Measurements from ENCODE around the gene WAC.
"Not testable (repeated sequence)": the region's sequence is repeated elsewhere in the genome, so short reads cannot be mapped to it uniquely, and the experiment has no call there.

Gene WAC

GRCh38 chr10:28628184-28628893, 95.4 kb downstream of the WAC start:
- Histone ChIP-seq H3K27ac (ENCODE audit: low read depth, low read length) (peak overlapping the region; percentile 23; the same call in 1 of the 2 replicates), H3K79me2 (ENCODE audit: control insufficient read depth, insufficient read depth, low read length, unreplicated experiment) (no peaks in the 10 kb centered on the region), H2AFZ (ENCODE audit: low read length, unreplicated experiment) (peak overlapping the region; percentile 61), H3K27me3 (ENCODE audit: insufficient read depth, low read length) (peaks cover 12% of the 10 kb centered on the region), H3K4me3 (ENCODE audit: low read depth, low read length) (peak overlapping the region; percentile 20; the same call in 1 of the 2 replicates), H3K4me1 (ENCODE audit: control insufficient read depth, insufficient read depth, low read length, unreplicated experiment) (peaks cover 5% of the 10 kb centered on the region), H3K36me3 (ENCODE audit: insufficient read depth, low read length) (no peaks in the 10 kb centered on the region)

GRCh38 chr10:28631896-28632583, 99.1 kb downstream of the WAC start:
- peaks cover 13% of the 10 kb centered on the region for H3K27me3 ChIP-seq (ENCODE audit: insufficient read depth, low read length)
- H3K27ac ChIP-seq (ENCODE audit: low read depth, low read length), result no peak overlapping the region
- peaks cover 5% of the 10 kb centered on the region for H3K4me1 ChIP-seq (ENCODE audit: control insufficient read depth, insufficient read depth, low read length, unreplicated experiment)

GRCh38 chr10:28632584-28632945, 99.6 kb downstream of the WAC start:
- Histone ChIP-seq H3K36me3 (ENCODE audit: insufficient read depth, low read length) (no peaks in the 10 kb centered on the region), H2AFZ (ENCODE audit: low read length, unreplicated experiment) (no peak overlapping the region), H3K27me3 (ENCODE audit: insufficient read depth, low read length) (peaks cover 13% of the 10 kb centered on the region; the same call in 1 of the 2 replicates), H3K4me3 (ENCODE audit: low read depth, low read length) (no peak overlapping the region), H3K4me1 (ENCODE audit: control insufficient read depth, insufficient read depth, low read length, unreplicated experiment) (peaks cover 5% of the 10 kb centered on the region), H3K79me2 (ENCODE audit: control insufficient read depth, insufficient read depth, low read length, unreplicated experiment) (no peaks in the 10 kb centered on the region), H3K27ac (ENCODE audit: low read depth, low read length) (no peak overlapping the region)

More at GRCh38 chr10:28631896-28632583, 99.1 kb downstream of the WAC start:
- Histone ChIP-seq H3K4me3 (ENCODE audit: low read depth, low read length) (no peak overlapping the region), H3K79me2 (ENCODE audit: control insufficient read depth, insufficient read depth, low read length, unreplicated experiment) (no peaks in the 10 kb centered on the region), H3K36me3 (ENCODE audit: insufficient read depth, low read length) (no peaks in the 10 kb centered on the region), H2AFZ (ENCODE audit: low read length, unreplicated experiment) (no peak overlapping the region)

GRCh38 chr10:28633750-28634149, 100.8 kb downstream of the WAC start:
- no peak overlapping the region for H2AFZ ChIP-seq (ENCODE audit: low read length, unreplicated experiment)
- H3K79me2 ChIP-seq (ENCODE audit: control insufficient read depth, insufficient read depth, low read length, unreplicated experiment), result no peaks in the 10 kb centered on the region
- H3K4me1 ChIP-seq (ENCODE audit: control insufficient read depth, insufficient read depth, low read length, unreplicated experiment), result peaks cover 2% of the 10 kb centered on the region
- H3K27me3 ChIP-seq (ENCODE audit: insufficient read depth, low read length), result peaks cover 13% of the 10 kb centered on the region; the same call in 1 of the 2 replicates
- no peak overlapping the region for H3K4me3 ChIP-seq (ENCODE audit: low read depth, low read length)
- H3K27ac ChIP-seq (ENCODE audit: low read depth, low read length), result no peak overlapping the region
- no peaks in the 10 kb centered on the region for H3K36me3 ChIP-seq (ENCODE audit: insufficient read depth, low read length)

GRCh38 chr10:28637346-28637745, 104.4 kb downstream of the WAC start:
- no peak overlapping the region for H3K27ac ChIP-seq (ENCODE audit: low read depth, low read length)
- H3K27me3 ChIP-seq (ENCODE audit: insufficient read depth, low read length), result peaks cover 5% of the 10 kb centered on the region; the same call in 1 of the 2 replicates
- no peaks in the 10 kb centered on the region for H3K79me2 ChIP-seq (ENCODE audit: control insufficient read depth, insufficient read depth, low read length, unreplicated experiment)
- H3K4me1 ChIP-seq (ENCODE audit: control insufficient read depth, insufficient read depth, low read length, unreplicated experiment), result no peaks in the 10 kb centered on the region
- no peak overlapping the region for H2AFZ ChIP-seq (ENCODE audit: low read length, unreplicated experiment)
- H3K36me3 ChIP-seq (ENCODE audit: insufficient read depth, low read length), result no peaks in the 10 kb centered on the region
- no peak overlapping the region for H3K4me3 ChIP-seq (ENCODE audit: low read depth, low read length)

- Histone ChIP-seq H3K36me3 (ENCODE audit: insufficient read depth, low read length) (no peaks in the 10 kb centered on the region), H3K4me1 (ENCODE audit: control insufficient read depth, insufficient read depth, low read length, unreplicated experiment) (no peaks in the 10 kb centered on the region), H3K4me3 (ENCODE audit: low read depth, low read length) (no peak overlapping the region), H3K27ac (ENCODE audit: low read depth, low read length) (no peak overlapping the region), H3K79me2 (ENCODE audit: control insufficient read depth, insufficient read depth, low read length, unreplicated experiment) (no peaks in the 10 kb centered on the region), H3K27me3 (ENCODE audit: insufficient read depth, low read length) (peaks cover 5% of the 10 kb centered on the region; the same call in 1 of the 2 replicates), H2AFZ (ENCODE audit: low read length, unreplicated experiment) (no peak overlapping the region)
These were observed 105.5 kb downstream of the WAC start for GRCh38 chr10:28638392-28638791.

- no peaks in the 10 kb centered on the region for H3K79me2 ChIP-seq (ENCODE audit: control insufficient read depth, insufficient read depth, low read length, unreplicated experiment)
- no peak overlapping the region for H3K27ac ChIP-seq (ENCODE audit: low read depth, low read length)
- no peaks in the 10 kb centered on the region for H3K4me1 ChIP-seq (ENCODE audit: control insufficient read depth, insufficient read depth, low read length, unreplicated experiment)
- H3K36me3 ChIP-seq (ENCODE audit: insufficient read depth, low read length), result no peaks in the 10 kb centered on the region
- no peak overlapping the region for H2AFZ ChIP-seq (ENCODE audit: low read length, unreplicated experiment)
- H3K27me3 ChIP-seq (ENCODE audit: insufficient read depth, low read length), result peaks cover 5% of the 10 kb centered on the region; the same call in 1 of the 2 replicates
- no peak overlapping the region for H3K4me3 ChIP-seq (ENCODE audit: low read depth, low read length)
These were observed 107.6 kb downstream of the WAC start for GRCh38 chr10:28640551-28640950.

- Histone ChIP-seq H2AFZ (ENCODE audit: low read length, unreplicated experiment) (no peak overlapping the region), H3K79me2 (ENCODE audit: control insufficient read depth, insufficient read depth, low read length, unreplicated experiment) (no peaks in the 10 kb centered on the region), H3K4me1 (ENCODE audit: control insufficient read depth, insufficient read depth, low read length, unreplicated experiment) (no peaks in the 10 kb centered on the region), H3K27me3 (ENCODE audit: insufficient read depth, low read length) (peaks cover 6% of the 10 kb centered on the region; the same call in 1 of the 2 replicates), H3K27ac (ENCODE audit: low read depth, low read length) (no peak overlapping the region), H3K36me3 (ENCODE audit: insufficient read depth, low read length) (no peaks in the 10 kb centered on the region), H3K4me3 (ENCODE audit: low read depth, low read length) (no peak overlapping the region)
These were observed 111.7 kb downstream of the WAC start for GRCh38 chr10:28644647-28645046.

- Histone ChIP-seq H3K36me3 (ENCODE audit: insufficient read depth, low read length) (no peaks in the 10 kb centered on the region), H3K27ac (ENCODE audit: low read depth, low read length) (no peak overlapping the region), H3K4me1 (ENCODE audit: control insufficient read depth, insufficient read depth, low read length, unreplicated experiment) (no peaks in the 10 kb centered on the region)
These were observed 119.2 kb downstream of the WAC start for GRCh38 chr10:28652106-28652505.

GRCh38 chr10:28652703-28653102, 119.8 kb downstream of the WAC start:
- H3K27ac ChIP-seq (ENCODE audit: low read depth, low read length), result no peak overlapping the region
- H3K4me1 ChIP-seq (ENCODE audit: control insufficient read depth, insufficient read depth, low read length, unreplicated experiment), result no peaks in the 10 kb centered on the region
- no peak overlapping the region for H2AFZ ChIP-seq (ENCODE audit: low read length, unreplicated experiment)
- H3K4me3 ChIP-seq (ENCODE audit: low read depth, low read length), result no peak overlapping the region
- no peaks in the 10 kb centered on the region for H3K79me2 ChIP-seq (ENCODE audit: control insufficient read depth, insufficient read depth, low read length, unreplicated experiment)
- H3K27me3 ChIP-seq (ENCODE audit: insufficient read depth, low read length), result peaks cover 6% of the 10 kb centered on the region; the same call in 1 of the 2 replicates
- H3K36me3 ChIP-seq (ENCODE audit: insufficient read depth, low read length), result no peaks in the 10 kb centered on the region

More at GRCh38 chr10:28652106-28652505, 119.2 kb downstream of the WAC start:
- Histone ChIP-seq H3K4me3 (ENCODE audit: low read depth, low read length) (no peak overlapping the region), H3K27me3 (ENCODE audit: insufficient read depth, low read length) (peaks cover 6% of the 10 kb centered on the region; the same call in 1 of the 2 replicates), H2AFZ (ENCODE audit: low read length, unreplicated experiment) (no peak overlapping the region), H3K79me2 (ENCODE audit: control insufficient read depth, insufficient read depth, low read length, unreplicated experiment) (no peaks in the 10 kb centered on the region)

GRCh38 chr10:28658824-28659223, 125.9 kb downstream of the WAC start:
- H3K27me3 ChIP-seq (ENCODE audit: insufficient read depth, low read length); H3K79me2 ChIP-seq (ENCODE audit: control insufficient read depth, insufficient read depth, low read length, unreplicated experiment); H3K36me3 ChIP-seq (ENCODE audit: insufficient read depth, low read length); H3K4me3 ChIP-seq (ENCODE audit: low read depth, low read length); H2AFZ ChIP-seq (ENCODE audit: low read length, unreplicated experiment); H3K27ac ChIP-seq (ENCODE audit: low read depth, low read length): not testable (repeated sequence)
- peaks cover 14% of the 10 kb centered on the region for H3K4me1 ChIP-seq (ENCODE audit: control insufficient read depth, insufficient read depth, low read length, unreplicated experiment)

Data from ACC112 (cell line).